A673 (cell line): ENCODE results near the gene MYLK3.

Experiments used
- EZH2 ChIP-seq: fragments of 200-600 bp; sonication (generic); IDR thresholded peaks from 2 replicates; pipeline ENCODE4 v1.6.1; 2017; ENCODE audit warnings: borderline replicate concordance, low read depth, mild to moderate bottlenecking, mixed read lengths, antibody characterized with exemption, low read length; ENCODE audit not compliant: poor library complexity, severe bottlenecking
- TF ChIP-seq, protein P1 (sequence below): fragments of 300-800, 200-600 bp; sonication (generic); conservative IDR thresholded peaks from 2 replicates; pipeline ENCODE4 v1.5.1; 2017; ENCODE audit warnings: low read depth, mild to moderate bottlenecking, antibody characterized with exemption, low read length, moderate library complexity, mixed read lengths

DNA sequence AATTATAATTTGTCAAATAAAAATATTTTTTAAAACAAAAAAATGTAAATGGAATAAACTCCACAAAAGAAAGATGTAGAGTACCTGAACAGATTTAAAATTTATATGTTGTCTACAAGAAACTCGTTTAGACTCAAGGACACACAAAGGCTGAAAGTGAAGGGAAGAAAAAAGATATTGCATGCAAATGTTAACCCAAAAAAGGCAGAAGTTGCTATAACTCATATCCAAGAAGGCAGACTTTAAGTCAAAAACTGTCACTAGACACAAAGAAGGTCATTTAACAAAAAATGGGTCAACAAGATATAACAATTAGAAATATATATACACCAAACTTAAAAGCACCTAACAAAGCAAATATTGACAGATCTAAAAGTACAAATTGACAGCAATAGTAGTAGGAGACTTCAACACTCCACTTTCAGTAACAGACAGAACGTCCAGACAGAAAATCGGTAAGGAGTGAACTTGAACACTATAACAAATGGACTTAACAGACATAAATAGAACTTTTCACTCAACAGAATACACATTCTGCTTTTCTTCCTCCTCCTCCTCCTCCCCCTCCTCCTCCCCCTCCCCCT is 40.8 kb upstream of the MYLK3 start:
- TF ChIP-seq, protein P1, sequence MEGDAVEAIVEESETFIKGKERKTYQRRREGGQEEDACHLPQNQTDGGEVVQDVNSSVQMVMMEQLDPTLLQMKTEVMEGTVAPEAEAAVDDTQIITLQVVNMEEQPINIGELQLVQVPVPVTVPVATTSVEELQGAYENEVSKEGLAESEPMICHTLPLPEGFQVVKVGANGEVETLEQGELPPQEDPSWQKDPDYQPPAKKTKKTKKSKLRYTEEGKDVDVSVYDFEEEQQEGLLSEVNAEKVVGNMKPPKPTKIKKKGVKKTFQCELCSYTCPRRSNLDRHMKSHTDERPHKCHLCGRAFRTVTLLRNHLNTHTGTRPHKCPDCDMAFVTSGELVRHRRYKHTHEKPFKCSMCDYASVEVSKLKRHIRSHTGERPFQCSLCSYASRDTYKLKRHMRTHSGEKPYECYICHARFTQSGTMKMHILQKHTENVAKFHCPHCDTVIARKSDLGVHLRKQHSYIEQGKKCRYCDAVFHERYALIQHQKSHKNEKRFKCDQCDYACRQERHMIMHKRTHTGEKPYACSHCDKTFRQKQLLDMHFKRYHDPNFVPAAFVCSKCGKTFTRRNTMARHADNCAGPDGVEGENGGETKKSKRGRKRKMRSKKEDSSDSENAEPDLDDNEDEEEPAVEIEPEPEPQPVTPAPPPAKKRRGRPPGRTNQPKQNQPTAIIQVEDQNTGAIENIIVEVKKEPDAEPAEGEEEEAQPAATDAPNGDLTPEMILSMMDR = no peak
- TF ChIP-seq EZH2 = no peak
